Activated naive CD4-positive, alpha-beta T cell treated with anti-CD3 and anti-CD28 coated beads, Interleukin-2, amount 10 ng/mL, durations not matched to agents 7 days and 5 days (primary cell): ENCODE results near the gene REL.
A peak's percentile ranks its signal among the peaks of the same experiment; 100 is the strongest.

Experiments
- CTCF ChIA-PET: fragments of 350-600 bp; sonication (Branson Sonifier 250); formaldehyde crosslinking; loops from one replicate; lab custom pipeline; 2021; ENCODE audit warnings: antibody characterized with exemption; lab: Charles Lee
- DNase-seq: peaks from one replicate; pipeline ENCODE4 v3.0.0-alpha.2; 2020
- H3K27ac Mint-ChIP-seq: one replicate; pipeline ENCODE4 v1.8.0; 2021; ENCODE audit warnings: mild to moderate bottlenecking, moderate library complexity, mixed read lengths
- H3K27me3 Mint-ChIP-seq: one replicate; pipeline ENCODE4 v1.8.0; 2021; ENCODE audit warnings: mild to moderate bottlenecking, mixed read lengths
- H3K36me3 Mint-ChIP-seq: one replicate; pipeline ENCODE4 v1.8.0; 2021; ENCODE audit warnings: mixed read lengths
- H3K4me1 Mint-ChIP-seq: one replicate; pipeline ENCODE4 v1.8.0; 2021; ENCODE audit warnings: mixed read lengths
- H3K4me3 Mint-ChIP-seq: one replicate; pipeline ENCODE4 v1.8.0; 2021; ENCODE audit warnings: mild to moderate bottlenecking, moderate library complexity, mixed read lengths
- H3K9me3 Mint-ChIP-seq: one replicate; pipeline ENCODE4 v1.8.0; 2021; ENCODE audit warnings: mixed read lengths

REL gene

GRCh38 chr2:60881047-60881932 lies at the start of gene REL:
TSS of gene REL (plus strand) at chr2:60881574. CDS start at chr2:60881841, 267 bp downstream.
- H3K27me3 Mint-ChIP-seq: peaks cover 4% of the 10 kb centered on the region
- peaks cover 31% of the 10 kb centered on the region for H3K4me1 Mint-ChIP-seq
- peak within 1 kb of the TSS; percentile 93 for H3K4me3 Mint-ChIP-seq
- peak; percentile 93 for DNase-seq
- CTCF ChIA-PET: interaction anchor here (0.9 to 3.6 kb wide), 3 partner anchors 11 to 80 kb away, joined by 3 to 14 read pairs (median 4); no protein-coding TSS in a partner anchor
- peak within 1 kb of the TSS; percentile 95 for H3K27ac Mint-ChIP-seq
- H3K9me3 Mint-ChIP-seq: no peaks in the 10 kb centered on the region
- H3K36me3 Mint-ChIP-seq: peaks cover 8% of the 10 kb centered on the region

GRCh38 chr2:60831921-60832320 lies 49.5 kb upstream of the REL start:
- no peak overlapping the region for H3K4me3 Mint-ChIP-seq
- peaks cover 2% of the 10 kb centered on the region for H3K36me3 Mint-ChIP-seq
- H3K9me3 Mint-ChIP-seq: peaks cover 2% of the 10 kb centered on the region
- no peak overlapping the region for H3K27ac Mint-ChIP-seq
- peaks cover 5% of the 10 kb centered on the region for H3K4me1 Mint-ChIP-seq
- H3K27me3 Mint-ChIP-seq: peaks cover 39% of the 10 kb centered on the region
- no peak for DNase-seq
- CTCF ChIA-PET: no interaction called here

- Mint-ChIP-seq H3K27me3 (peaks cover 32% of the 10 kb centered on the region), H3K36me3 (no peaks in the 10 kb centered on the region), H3K9me3 (peaks cover 2% of the 10 kb centered on the region), H3K27ac (no peak overlapping the region), H3K4me3 (no peak overlapping the region), H3K4me1 (no peaks in the 10 kb centered on the region)
- CTCF ChIA-PET: interaction anchor here (0.9 kb wide), 1 partner anchor 166 kb away, joined by 3 read pairs; no protein-coding TSS in a partner anchor
- no peak for DNase-seq
Observed at GRCh38 chr2:60832621-60833020, 48.8 kb upstream of the REL start.

GRCh38 chr2:60834270-60834717 lies 47.1 kb upstream of the REL start:
- peaks cover 2% of the 10 kb centered on the region for H3K9me3 Mint-ChIP-seq
- no peak overlapping the region for H3K4me3 Mint-ChIP-seq
- H3K4me1 Mint-ChIP-seq: no peaks in the 10 kb centered on the region
- CTCF ChIA-PET: interaction anchor here (0.6 kb wide), 1 partner anchor 63 kb away, joined by 4 read pairs; no protein-coding TSS in a partner anchor
- H3K36me3 Mint-ChIP-seq: no peaks in the 10 kb centered on the region
- no peak for DNase-seq
- peaks cover 28% of the 10 kb centered on the region for H3K27me3 Mint-ChIP-seq
- no peak overlapping the region for H3K27ac Mint-ChIP-seq

GRCh38 chr2:60836491-60836890 lies 44.9 kb upstream of the REL start:
- Mint-ChIP-seq H3K4me1 (peaks cover 11% of the 10 kb centered on the region), H3K4me3 (no peak overlapping the region), H3K27me3 (peaks cover 22% of the 10 kb centered on the region), H3K36me3 (no peaks in the 10 kb centered on the region), H3K27ac (no peak overlapping the region), H3K9me3 (no peaks in the 10 kb centered on the region)
- CTCF ChIA-PET: interaction anchor here (1.4 kb wide), 1 partner anchor 26 kb away, joined by 3 read pairs; no protein-coding TSS in a partner anchor
- no peak for DNase-seq

GRCh38 chr2:60837123-60837522 lies 44.3 kb upstream of the REL start:
- no peak overlapping the region for H3K4me3 Mint-ChIP-seq
- no peak for DNase-seq
- H3K4me1 Mint-ChIP-seq: peaks cover 11% of the 10 kb centered on the region
- H3K27ac Mint-ChIP-seq: no peak overlapping the region
- H3K36me3 Mint-ChIP-seq: no peaks in the 10 kb centered on the region
- H3K9me3 Mint-ChIP-seq: no peaks in the 10 kb centered on the region
- peaks cover 22% of the 10 kb centered on the region for H3K27me3 Mint-ChIP-seq
- CTCF ChIA-PET: interaction anchor here (1.4 kb wide), 1 partner anchor 26 kb away, joined by 3 read pairs; no protein-coding TSS in a partner anchor

GRCh38 chr2:60838481-60838880 lies 42.9 kb upstream of the REL start:
- Mint-ChIP-seq H3K27ac (no peak overlapping the region), H3K4me1 (peaks cover 11% of the 10 kb centered on the region), H3K9me3 (no peaks in the 10 kb centered on the region), H3K36me3 (no peaks in the 10 kb centered on the region), H3K4me3 (no peak overlapping the region), H3K27me3 (peaks cover 23% of the 10 kb centered on the region)
- no peak for DNase-seq
- CTCF ChIA-PET: interaction anchor here (1.3 to 1.5 kb wide), 3 partner anchors 10 to 33 kb away, joined by 3 to 4 read pairs (median 3); no protein-coding TSS in a partner anchor

GRCh38 chr2:60839126-60839813 lies 42.1 kb upstream of the REL start:
- H3K36me3 Mint-ChIP-seq: no peaks in the 10 kb centered on the region
- no peak for DNase-seq
- peaks cover 18% of the 10 kb centered on the region for H3K4me1 Mint-ChIP-seq
- peaks cover 20% of the 10 kb centered on the region for H3K27me3 Mint-ChIP-seq
- no peaks in the 10 kb centered on the region for H3K9me3 Mint-ChIP-seq
- H3K4me3 Mint-ChIP-seq: no peak overlapping the region
- CTCF ChIA-PET: interaction anchor here (1.3 to 1.5 kb wide), 3 partner anchors 9 to 34 kb away, joined by 3 to 4 read pairs (median 3); no protein-coding TSS in a partner anchor
- no peak overlapping the region for H3K27ac Mint-ChIP-seq

GRCh38 chr2:60840880-60841279 lies 40.5 kb upstream of the REL start:
- peak; percentile 24 for DNase-seq
- Mint-ChIP-seq H3K4me1 (peaks cover 18% of the 10 kb centered on the region), H3K27me3 (peaks cover 4% of the 10 kb centered on the region), H3K9me3 (no peaks in the 10 kb centered on the region), H3K27ac (peak overlapping the region; percentile 58), H3K36me3 (no peaks in the 10 kb centered on the region), H3K4me3 (no peak overlapping the region)
- CTCF ChIA-PET: no interaction called here

GRCh38 chr2:60843006-60843405 lies 38.4 kb upstream of the REL start:
- no peak for DNase-seq
- Mint-ChIP-seq H3K4me3 (no peak overlapping the region), H3K9me3 (no peaks in the 10 kb centered on the region), H3K36me3 (no peaks in the 10 kb centered on the region), H3K27ac (no peak overlapping the region), H3K4me1 (peaks cover 18% of the 10 kb centered on the region), H3K27me3 (peaks cover 4% of the 10 kb centered on the region)
- CTCF ChIA-PET: no interaction called here

- no peak for DNase-seq
- no peak overlapping the region for H3K27ac Mint-ChIP-seq
- no peaks in the 10 kb centered on the region for H3K36me3 Mint-ChIP-seq
- CTCF ChIA-PET: no interaction called here
- H3K9me3 Mint-ChIP-seq: no peaks in the 10 kb centered on the region
- peaks cover 4% of the 10 kb centered on the region for H3K27me3 Mint-ChIP-seq
- H3K4me1 Mint-ChIP-seq: peaks cover 18% of the 10 kb centered on the region
- H3K4me3 Mint-ChIP-seq: no peak overlapping the region
Observed at GRCh38 chr2:60844105-60844504, 37.3 kb upstream of the REL start.

- Mint-ChIP-seq H3K27ac (no peak overlapping the region), H3K4me1 (peaks cover 7% of the 10 kb centered on the region), H3K4me3 (no peak overlapping the region), H3K36me3 (no peaks in the 10 kb centered on the region), H3K27me3 (peaks cover 9% of the 10 kb centered on the region), H3K9me3 (no peaks in the 10 kb centered on the region)
- CTCF ChIA-PET: interaction anchor here (1.1 kb wide), 1 partner anchor 9 kb away, joined by 3 read pairs; no protein-coding TSS in a partner anchor
- no peak for DNase-seq
Observed at GRCh38 chr2:60847854-60848253, 33.5 kb upstream of the REL start.

GRCh38 chr2:60849187-60849586 lies 32.2 kb upstream of the REL start:
- DNase-seq: no peak
- CTCF ChIA-PET: no interaction called here
- Mint-ChIP-seq H3K9me3 (no peaks in the 10 kb centered on the region), H3K4me1 (peaks cover 1% of the 10 kb centered on the region), H3K27me3 (peaks cover 15% of the 10 kb centered on the region), H3K4me3 (no peak overlapping the region), H3K36me3 (no peaks in the 10 kb centered on the region), H3K27ac (no peak overlapping the region)

GRCh38 chr2:60852282-60852860 lies 29.0 kb upstream of the REL start:
- CTCF ChIA-PET: no interaction called here
- no peak for DNase-seq
- Mint-ChIP-seq H3K27me3 (peaks cover 15% of the 10 kb centered on the region), H3K9me3 (no peaks in the 10 kb centered on the region), H3K27ac (no peak overlapping the region), H3K4me3 (no peak overlapping the region), H3K4me1 (no peaks in the 10 kb centered on the region), H3K36me3 (no peaks in the 10 kb centered on the region)
